ENCODE results near the gene ABCA2. TPM values are rescaled to one million over a fixed set of nuclear protein-coding genes. Genes with fewer than 3 reads are reported as not detected.

Gene ABCA2
- total RNA-seq, 6 experiments from 2014 or later = 23.7 to 49.2 (median 34.2) TPM

- TF ChIP-seq CTCF (IDR thresholded peaks at IDR 0.05) (no peak), POLR2A (IDR thresholded peaks at IDR 0.05) (no peak)
- H3K27me3 ChIP-seq = no peaks in the 10 kb centered on the region
- no peak for DNase-seq
- H3K4me1 ChIP-seq = no peaks in the 10 kb centered on the region
- H3K4me3 ChIP-seq = no peak overlapping the region
- no peak overlapping the region for H3K27ac ChIP-seq
- no CpG with 5 or more reads among the region's 15 CpGs for WGBS (ENCODE audit: insufficient coverage, low coverage, low lambda C conversion rate, missing lambda C conversion rate)
- intact Hi-C loops (cut with DNase I) = no loop called here
- no peaks in the 10 kb centered on the region for H3K9me3 ChIP-seq
- H3K36me3 ChIP-seq = no peaks in the 10 kb centered on the region
- ATAC-seq = no peak
Measured at GRCh38 chr9:136960938-136961275, 67.1 kb downstream of the ABCA2 start.

- TF ChIP-seq POLR2A (IDR thresholded peaks at IDR 0.05) (no peak), CTCF (IDR thresholded peaks at IDR 0.05) (no peak)
- Histone ChIP-seq H3K27ac (no peak overlapping the region), H3K36me3 (no peaks in the 10 kb centered on the region), H3K9me3 (no peaks in the 10 kb centered on the region), H3K4me1 (no peaks in the 10 kb centered on the region), H3K27me3 (no peaks in the 10 kb centered on the region), H3K4me3 (no peak overlapping the region)
- intact Hi-C loops (cut with DNase I) = no loop called here
- peak in 2 of 4 donors; percentile 3 to 28 for ATAC-seq
- no peak for DNase-seq
- 69% methylated on average over 12 of the region's 19 CpGs for WGBS (ENCODE audit: insufficient coverage, low coverage, low lambda C conversion rate, missing lambda C conversion rate)
Measured at GRCh38 chr9:136960212-136960937, 67.7 kb downstream of the ABCA2 start.

GRCh38 chr9:136958898-136959850 lies 68.9 kb downstream of the ABCA2 start:
- Histone ChIP-seq H3K4me3 (no peak overlapping the region), H3K27me3 (no peaks in the 10 kb centered on the region), H3K9me3 (no peaks in the 10 kb centered on the region), H3K4me1 (no peaks in the 10 kb centered on the region), H3K36me3 (no peaks in the 10 kb centered on the region), H3K27ac (no peak overlapping the region)
- 30% methylated on average over 2 of the region's 28 CpGs for WGBS (ENCODE audit: insufficient coverage, low coverage, low lambda C conversion rate, missing lambda C conversion rate)
- no peak for DNase-seq
- intact Hi-C loops (cut with DNase I) = no loop called here
- ATAC-seq = no peak
- TF ChIP-seq POLR2A (IDR thresholded peaks at IDR 0.05) (no peak), CTCF (IDR thresholded peaks at IDR 0.05) (no peak)

GRCh38 chr9:136958473-136958872 lies 69.6 kb downstream of the ABCA2 start:
- intact Hi-C loops (cut with DNase I) = no loop called here
- ATAC-seq (no peak), DNase-seq (no peak)
- H3K9me3 ChIP-seq = no peaks in the 10 kb centered on the region
- WGBS (ENCODE audit: insufficient coverage, low coverage, low lambda C conversion rate, missing lambda C conversion rate) = no CpG with 5 or more reads among the region's 7 CpGs
- H3K4me1 ChIP-seq = no peaks in the 10 kb centered on the region
- no peak overlapping the region for H3K4me3 ChIP-seq
- H3K36me3 ChIP-seq = no peaks in the 10 kb centered on the region
- no peaks in the 10 kb centered on the region for H3K27me3 ChIP-seq
- TF ChIP-seq POLR2A (IDR thresholded peaks at IDR 0.05) = no peak
- no peak overlapping the region for H3K27ac ChIP-seq

GRCh38 chr9:136957901-136958300 lies 70.1 kb downstream of the ABCA2 start:
- intact Hi-C loops (cut with DNase I) = no loop called here

More at GRCh38 chr9:136957901-136958300, 70.1 kb downstream of the ABCA2 start:
- H3K4me3 ChIP-seq = no peak overlapping the region
- ATAC-seq = no peak
- no peaks in the 10 kb centered on the region for H3K36me3 ChIP-seq
- WGBS (ENCODE audit: insufficient coverage, low coverage, low lambda C conversion rate, missing lambda C conversion rate) = no CpG with 5 or more reads among the region's 6 CpGs
- H3K27me3 ChIP-seq = no peaks in the 10 kb centered on the region
- no peak for DNase-seq
- TF ChIP-seq POLR2A (IDR thresholded peaks at IDR 0.05) = no peak
- no peak for TF ChIP-seq CTCF (IDR thresholded peaks at IDR 0.05)
- no peaks in the 10 kb centered on the region for H3K9me3 ChIP-seq
- H3K27ac ChIP-seq = no peak overlapping the region
- H3K4me1 ChIP-seq = no peaks in the 10 kb centered on the region
